ENCODE results near the gene SHQ1. TPM values are rescaled to one million over a fixed set of nuclear protein-coding genes. Genes with fewer than 3 reads are reported as not detected.
"Not testable (repeated sequence)": the region's sequence is repeated elsewhere in the genome, so short reads cannot be mapped to it uniquely, and the experiment has no call there.

Gene SHQ1
- total RNA-seq, 1 donor from 2014 or later: 12.3 TPM

- Histone ChIP-seq H3K27ac (no peak overlapping the region), H3K36me3 (no peaks in the 10 kb centered on the region), H3K9me3 (no peaks in the 10 kb centered on the region), H3K4me1 (no peaks in the 10 kb centered on the region), H3K4me3 (no peak overlapping the region), H3K27me3 (no peaks in the 10 kb centered on the region)
- intact Hi-C loops (cut with DNase I): no loop called here
- no peak for DNase-seq (ENCODE audit: extremely low spot score in 2 of 2)
- TF ChIP-seq POLR2AphosphoS5 (IDR thresholded peaks at IDR 0.05; ENCODE audit: insufficient read depth in 1 of 2, low read depth in 1 of 2) (no peak), POLR2A (IDR thresholded peaks at IDR 0.05) (no peak), CTCF (IDR thresholded peaks at IDR 0.05) (no peak)
Observed at GRCh38 chr3:72733676-72734075, 114.6 kb downstream of the SHQ1 start.

- H3K27ac ChIP-seq; H3K36me3 ChIP-seq; H3K4me3 ChIP-seq; H3K9me3 ChIP-seq; intact Hi-C loops (cut with DNase I); H3K27me3 ChIP-seq; DNase-seq (ENCODE audit: extremely low spot score in 2 of 2); H3K4me1 ChIP-seq: not testable (repeated sequence)
Observed at GRCh38 chr3:72732666-72733345, 115.4 kb downstream of the SHQ1 start.

GRCh38 chr3:72728958-72729467 lies 119.2 kb downstream of the SHQ1 start:
- Histone ChIP-seq H3K27me3 (no peaks in the 10 kb centered on the region), H3K4me1 (no peaks in the 10 kb centered on the region), H3K27ac (no peak overlapping the region), H3K9me3 (no peaks in the 10 kb centered on the region), H3K4me3 (no peak overlapping the region), H3K36me3 (no peaks in the 10 kb centered on the region)
- TF ChIP-seq POLR2A (IDR thresholded peaks at IDR 0.05): no peak
- no peak for TF ChIP-seq POLR2AphosphoS5 (IDR thresholded peaks at IDR 0.05; ENCODE audit: insufficient read depth in 1 of 2, low read depth in 1 of 2)
- TF ChIP-seq CTCF (IDR thresholded peaks at IDR 0.05): no peak
- no peak for DNase-seq (ENCODE audit: extremely low spot score in 2 of 2)
- intact Hi-C loops (cut with DNase I): no loop called here

- Histone ChIP-seq H3K27ac (no peak overlapping the region), H3K9me3 (no peaks in the 10 kb centered on the region), H3K27me3 (no peaks in the 10 kb centered on the region), H3K4me1 (no peaks in the 10 kb centered on the region), H3K36me3 (no peaks in the 10 kb centered on the region), H3K4me3 (no peak overlapping the region)
- intact Hi-C loops (cut with DNase I): no loop called here
- no peak for TF ChIP-seq POLR2A (IDR thresholded peaks at IDR 0.05)
- no peak for DNase-seq (ENCODE audit: extremely low spot score in 2 of 2)
Observed at GRCh38 chr3:72728329-72728889, 119.8 kb downstream of the SHQ1 start.

- H3K36me3 ChIP-seq: no peaks in the 10 kb centered on the region
- H3K4me1 ChIP-seq: peaks cover 3% of the 10 kb centered on the region
- H3K9me3 ChIP-seq: no peaks in the 10 kb centered on the region
- no peaks in the 10 kb centered on the region for H3K27me3 ChIP-seq
- intact Hi-C loops (cut with DNase I): no loop called here
- DNase-seq (ENCODE audit: extremely low spot score in 2 of 2): no peak
- H3K27ac ChIP-seq: no peak overlapping the region
- TF ChIP-seq POLR2AphosphoS5 (IDR thresholded peaks at IDR 0.05; ENCODE audit: insufficient read depth in 1 of 2, low read depth in 1 of 2) (no peak), POLR2A (IDR thresholded peaks at IDR 0.05) (no peak), CTCF (IDR thresholded peaks at IDR 0.05) (no peak)
- no peak overlapping the region for H3K4me3 ChIP-seq
Observed at GRCh38 chr3:72727726-72728125, 120.5 kb downstream of the SHQ1 start.

- peaks cover 5% of the 10 kb centered on the region for H3K4me1 ChIP-seq
- H3K27me3 ChIP-seq: no peaks in the 10 kb centered on the region
- no peaks in the 10 kb centered on the region for H3K36me3 ChIP-seq
- intact Hi-C loops (cut with DNase I): no loop called here
- no peaks in the 10 kb centered on the region for H3K9me3 ChIP-seq
- TF ChIP-seq CTCF (IDR thresholded peaks at IDR 0.05): no peak
- TF ChIP-seq POLR2AphosphoS5 (IDR thresholded peaks at IDR 0.05; ENCODE audit: insufficient read depth in 1 of 2, low read depth in 1 of 2): no peak
- TF ChIP-seq POLR2A (IDR thresholded peaks at IDR 0.05): no peak
- H3K27ac ChIP-seq: no peak overlapping the region
- no peak overlapping the region for H3K4me3 ChIP-seq
- no peak for DNase-seq (ENCODE audit: extremely low spot score in 2 of 2)
Observed at GRCh38 chr3:72727172-72727571, 121.1 kb downstream of the SHQ1 start.
